SK-N-SH (cell line): Measurements from ENCODE around the gene KLHL25.

Experiments
- CTCF ChIP-seq: fragments of 200-600 bp; sonication (generic); IDR thresholded peaks from 2 replicates; pipeline ENCODE4 v1.6.1; 2017; ENCODE audit warnings: antibody characterized with exemption, mild to moderate bottlenecking, moderate library complexity
- GABPA ChIP-seq: IDR thresholded peaks from 2 replicates; pipeline ENCODE4 v1.4.0; 2012; ENCODE audit warnings: low read depth, mild to moderate bottlenecking
- GATA2 ChIP-seq: sonication (generic); formaldehyde crosslinking; IDR thresholded peaks from 2 replicates; pipeline ENCODE4 v1.5.0; 2020; ENCODE audit warnings: mild to moderate bottlenecking, missing genetic modification reagents
- MAX ChIP-seq: IDR thresholded peaks from 2 replicates; pipeline ENCODE4 v1.4.0; 2012; ENCODE audit warnings: low read depth
- NRF1 ChIP-seq: IDR thresholded peaks from 2 replicates; pipeline ENCODE4 v1.6.1; 2012; ENCODE audit warnings: low read depth, mild to moderate bottlenecking, low read length
- RAD21 ChIP-seq: IDR thresholded peaks from 2 replicates; pipeline ENCODE4 v1.6.1; 2012; ENCODE audit warnings: mild to moderate bottlenecking, low read length
- RCOR1 ChIP-seq: fragments of 150-350 bp; IDR thresholded peaks from 2 replicates; pipeline ENCODE4 v1.6.1; 2017; ENCODE audit warnings: antibody characterized with exemption, low read length
- RFX5 ChIP-seq: IDR thresholded peaks from 2 replicates; pipeline ENCODE4 v1.6.1; 2012; ENCODE audit warnings: mild to moderate bottlenecking, improper control_type of control experiment, low read length
- TAF1 ChIP-seq: IDR thresholded peaks from 2 replicates; pipeline ENCODE4 v1.6.1; 2012; ENCODE audit warnings: low read depth, mild to moderate bottlenecking, low read length, moderate library complexity, borderline replicate concordance
- TCF12 ChIP-seq: IDR thresholded peaks from 2 replicates; pipeline ENCODE4 v1.4.0; 2012
- USF1 ChIP-seq: IDR thresholded peaks from 2 replicates; pipeline ENCODE4 v1.4.0; 2012; ENCODE audit warnings: low read depth, borderline replicate concordance
- YY1 ChIP-seq: IDR thresholded peaks from 2 replicates; pipeline ENCODE4 v1.4.0; 2012; ENCODE audit warnings: low read depth, mild to moderate bottlenecking

- TF ChIP-seq GATA2 (CRISPR knock-in tag), result no peak
- TF ChIP-seq CTCF, result no peak
- no peak for TF ChIP-seq RCOR1
- TF ChIP-seq TAF1, result no peak
- TF ChIP-seq GABPA, result no peak
- TF ChIP-seq RAD21, result no peak
- TF ChIP-seq TCF12, result no peak
- TF ChIP-seq NRF1, result no peak
- TF ChIP-seq YY1, result no peak
- no peak for TF ChIP-seq USF1
- no peak for TF ChIP-seq MAX
- TF ChIP-seq RFX5, result no peak
These were observed 50.1 kb downstream of the KLHL25 start for GRCh38 chr15:85744579-85744978.
